SKM-1 (cell line): Measurements from ENCODE around the gene OMP.
A peak's percentile ranks its signal among the peaks of the same experiment; 100 is the strongest.
"Not testable (repeated sequence)": the region's sequence is repeated elsewhere in the genome, so short reads cannot be mapped to it uniquely, and the experiment has no call there.

Source experiments
- DNase-seq: peaks from one replicate; lab custom pipeline; 2025; ENCODE audit not compliant: unreplicated experiment; lab: John Stamatoyannopoulos, UW

Gene OMP

DNA sequence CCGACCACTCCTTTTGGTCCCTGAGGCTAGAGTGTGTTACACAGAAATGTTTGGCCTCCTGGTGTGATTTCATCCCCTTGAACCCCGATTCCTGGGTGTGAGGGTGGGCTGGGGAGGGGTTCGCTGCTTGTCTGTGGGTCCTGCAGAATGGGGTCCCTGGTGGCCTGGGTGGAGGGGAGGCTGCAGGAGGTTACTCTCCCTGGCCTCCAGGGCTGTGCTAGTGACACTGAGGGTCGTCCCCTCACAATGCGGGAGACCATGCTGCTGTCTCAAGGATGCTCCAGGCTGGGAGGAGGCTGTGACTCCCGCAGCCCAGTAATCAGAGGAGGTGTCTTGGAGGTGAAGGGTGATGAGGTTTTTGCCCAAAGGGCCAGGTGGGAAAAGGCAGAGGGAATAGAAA lies 17.0 kb upstream of the OMP start:
- DNase-seq: no peak

DNA sequence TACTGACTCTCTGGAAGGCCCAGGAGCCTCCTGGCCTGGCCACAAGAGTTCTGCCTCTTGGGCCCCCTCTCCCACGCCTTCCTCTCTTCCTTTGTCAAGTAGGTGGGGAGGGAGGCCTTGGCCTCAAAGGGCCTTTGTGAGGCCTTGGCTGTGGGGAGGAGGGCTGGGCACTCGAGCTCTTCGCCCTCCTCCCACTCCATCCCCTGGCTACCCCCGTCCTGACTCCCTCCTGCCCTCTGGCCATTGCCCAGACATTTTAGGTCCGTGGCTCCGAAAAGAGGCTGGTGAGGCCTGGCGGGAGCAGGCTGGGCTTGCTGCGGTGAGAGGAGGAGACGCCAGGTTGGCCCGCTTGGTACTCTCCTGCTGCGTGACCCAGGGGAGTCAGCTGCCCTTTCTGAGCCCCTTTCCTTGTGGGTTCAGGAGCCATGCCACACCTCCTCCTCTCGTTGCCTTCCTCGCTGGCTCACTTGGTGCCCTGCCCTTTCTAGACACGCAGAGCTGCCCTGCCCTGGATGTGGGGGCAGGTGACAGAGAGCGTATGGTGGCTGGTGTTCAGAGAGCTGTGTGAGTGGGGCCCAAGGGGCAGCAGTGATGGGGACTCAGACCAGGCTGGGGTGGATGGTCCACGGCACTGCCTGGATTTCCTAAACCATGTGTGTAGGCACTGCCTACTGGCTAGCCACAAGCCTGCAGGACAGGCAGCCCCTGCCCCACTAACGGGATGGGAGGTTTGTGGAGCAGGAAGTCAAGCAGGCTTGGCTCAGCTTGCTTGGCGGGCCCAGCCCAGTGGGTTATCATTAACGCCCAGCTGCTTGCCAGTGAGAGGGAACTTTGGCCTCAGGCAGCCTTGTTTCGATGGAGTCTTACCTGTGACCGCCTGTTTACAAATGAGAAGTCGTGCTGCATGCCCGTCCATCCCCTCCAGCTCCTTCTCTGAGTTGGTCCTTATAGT lies 15.8 kb upstream of the OMP start:
- no peak for DNase-seq

- no peak for DNase-seq
Observed at GRCh38 chr11:77087723-77088225, 14.9 kb upstream of the OMP start.

- no peak for DNase-seq
Observed at GRCh38 chr11:77088236-77089003, 14.2 kb upstream of the OMP start.

GRCh38 chr11:77089004-77089545 lies 13.6 kb upstream of the OMP start:
- DNase-seq: no peak

- no peak for DNase-seq
Observed at GRCh38 chr11:77090046-77090372, 12.6 kb upstream of the OMP start.

DNA sequence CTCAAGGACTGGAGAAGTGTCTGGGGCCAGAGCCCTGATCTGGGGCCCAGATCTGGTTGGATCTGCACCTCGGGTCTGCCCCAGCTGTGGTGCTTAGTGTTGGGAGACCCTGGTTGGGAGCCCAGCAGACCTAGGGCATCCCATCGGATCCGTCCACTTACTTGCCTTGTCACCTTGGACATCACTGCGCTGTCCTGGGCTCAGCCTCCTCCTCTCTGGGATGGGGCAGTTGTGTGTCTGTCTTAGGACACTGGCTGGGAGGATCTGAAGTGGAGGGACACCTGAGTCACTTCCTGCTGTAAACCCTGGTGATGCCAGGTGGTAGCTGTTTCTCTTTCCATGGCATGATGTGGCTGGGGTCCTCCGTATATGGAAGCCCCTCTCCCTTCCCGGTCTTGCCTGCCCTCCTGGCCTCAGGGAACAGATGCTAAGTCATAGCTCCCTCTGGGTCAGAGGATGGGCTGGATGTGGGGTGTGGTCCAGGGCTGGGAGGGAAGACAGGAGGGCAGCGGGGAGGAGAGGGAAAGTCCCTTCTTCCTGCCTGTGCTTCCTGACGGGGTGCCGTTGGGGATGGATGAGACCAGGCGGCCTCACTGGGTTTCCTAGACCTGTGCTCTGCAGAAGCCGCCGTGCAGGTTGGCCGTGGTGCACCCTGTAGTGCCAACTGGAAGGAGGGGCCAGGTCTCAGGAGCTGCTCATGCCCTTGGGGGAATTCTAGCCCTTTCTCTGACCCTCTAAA lies 12.1 kb upstream of the OMP start:
- no peak for DNase-seq

DNA sequence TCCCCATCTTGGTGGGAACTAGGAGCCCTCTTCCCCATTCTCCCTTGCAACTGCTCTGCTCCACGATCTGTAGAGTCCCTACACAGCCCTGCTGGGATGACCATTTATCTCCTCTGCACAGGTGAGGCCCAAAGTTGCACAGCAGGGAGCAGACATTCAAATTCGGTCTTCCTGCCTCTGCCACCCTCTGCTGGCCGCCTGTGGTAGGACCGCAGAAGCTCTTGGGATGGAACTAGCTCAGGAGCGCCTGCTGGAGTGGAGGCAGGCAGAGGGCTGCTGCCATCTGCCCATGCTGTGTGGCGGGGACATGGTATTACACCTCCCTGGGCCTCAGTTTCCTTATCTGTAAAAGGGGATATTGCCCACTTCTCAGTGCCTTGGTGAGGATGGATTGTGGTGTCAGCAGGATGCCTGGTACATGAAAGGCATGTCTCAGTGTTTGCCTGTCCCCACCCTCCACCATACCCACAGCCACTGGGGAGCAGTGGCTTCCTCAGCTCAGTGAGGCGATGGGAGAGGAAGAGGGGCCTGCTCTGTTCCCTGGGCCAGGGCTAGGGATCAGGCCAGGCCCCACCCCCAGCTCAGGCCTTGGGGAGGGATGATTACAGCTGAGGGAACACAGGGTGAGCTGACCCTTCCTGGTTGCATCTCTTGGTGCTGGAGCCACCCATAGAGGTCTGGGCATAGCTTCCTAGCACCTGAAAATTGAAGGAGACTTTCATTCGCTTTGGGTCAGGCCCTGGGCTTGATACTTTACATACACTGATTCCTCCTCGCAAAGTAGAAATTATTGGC lies 11.3 kb upstream of the OMP start:
- DNase-seq: peak; percentile 56

DNA sequence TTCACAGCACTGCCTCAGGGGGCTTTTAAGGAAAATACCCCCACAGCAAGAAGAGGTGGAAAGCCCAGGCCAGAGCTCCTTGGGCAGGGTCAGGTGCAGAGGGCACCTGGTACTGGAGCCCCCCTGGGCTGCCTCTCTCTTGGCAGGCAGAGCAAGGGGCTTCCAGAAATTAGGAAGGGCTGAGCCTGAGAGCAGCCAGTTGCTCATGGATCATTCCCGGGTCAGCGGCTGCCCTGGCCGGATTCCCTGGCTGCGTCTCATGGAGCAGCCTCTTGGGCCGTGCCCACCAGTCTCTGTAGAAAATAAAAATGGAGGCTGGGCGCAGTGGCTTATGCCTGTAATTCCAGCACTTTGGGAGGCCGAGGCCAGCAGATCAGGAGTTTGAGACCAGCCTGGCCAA lies 10.3 kb upstream of the OMP start:
- no peak for DNase-seq

GRCh38 chr11:77093056-77093891 lies 9.4 kb upstream of the OMP start:
- no peak for DNase-seq

- DNase-seq: no peak
Observed at GRCh38 chr11:77093987-77094840, 8.4 kb upstream of the OMP start.

DNA sequence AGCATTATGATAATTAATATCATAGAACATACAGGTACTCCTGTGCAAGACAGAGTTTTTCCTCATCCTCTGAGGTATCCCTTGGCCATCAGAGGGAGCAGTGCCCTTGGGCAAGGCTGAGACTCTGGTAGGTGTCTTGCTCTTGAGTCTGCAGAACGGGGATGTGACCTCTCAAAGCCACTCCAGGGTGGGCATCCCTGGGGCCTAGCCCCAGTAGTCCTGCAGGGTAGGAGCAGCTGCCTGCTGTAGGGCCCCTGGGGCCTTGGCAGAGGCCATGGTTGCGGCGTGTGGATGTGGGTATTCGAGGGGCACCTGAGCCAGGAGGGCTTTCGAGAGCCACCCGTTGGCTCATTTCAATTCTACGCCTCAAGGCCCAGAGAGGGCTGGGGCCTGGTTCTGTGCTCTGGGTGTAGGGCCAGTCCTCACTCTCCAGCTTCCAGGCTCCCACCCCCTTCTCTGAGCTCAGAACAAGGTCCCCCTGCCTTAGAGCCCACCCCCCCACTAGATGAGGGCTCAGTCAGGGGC lies 7.7 kb upstream of the OMP start:
- DNase-seq: no peak

DNA sequence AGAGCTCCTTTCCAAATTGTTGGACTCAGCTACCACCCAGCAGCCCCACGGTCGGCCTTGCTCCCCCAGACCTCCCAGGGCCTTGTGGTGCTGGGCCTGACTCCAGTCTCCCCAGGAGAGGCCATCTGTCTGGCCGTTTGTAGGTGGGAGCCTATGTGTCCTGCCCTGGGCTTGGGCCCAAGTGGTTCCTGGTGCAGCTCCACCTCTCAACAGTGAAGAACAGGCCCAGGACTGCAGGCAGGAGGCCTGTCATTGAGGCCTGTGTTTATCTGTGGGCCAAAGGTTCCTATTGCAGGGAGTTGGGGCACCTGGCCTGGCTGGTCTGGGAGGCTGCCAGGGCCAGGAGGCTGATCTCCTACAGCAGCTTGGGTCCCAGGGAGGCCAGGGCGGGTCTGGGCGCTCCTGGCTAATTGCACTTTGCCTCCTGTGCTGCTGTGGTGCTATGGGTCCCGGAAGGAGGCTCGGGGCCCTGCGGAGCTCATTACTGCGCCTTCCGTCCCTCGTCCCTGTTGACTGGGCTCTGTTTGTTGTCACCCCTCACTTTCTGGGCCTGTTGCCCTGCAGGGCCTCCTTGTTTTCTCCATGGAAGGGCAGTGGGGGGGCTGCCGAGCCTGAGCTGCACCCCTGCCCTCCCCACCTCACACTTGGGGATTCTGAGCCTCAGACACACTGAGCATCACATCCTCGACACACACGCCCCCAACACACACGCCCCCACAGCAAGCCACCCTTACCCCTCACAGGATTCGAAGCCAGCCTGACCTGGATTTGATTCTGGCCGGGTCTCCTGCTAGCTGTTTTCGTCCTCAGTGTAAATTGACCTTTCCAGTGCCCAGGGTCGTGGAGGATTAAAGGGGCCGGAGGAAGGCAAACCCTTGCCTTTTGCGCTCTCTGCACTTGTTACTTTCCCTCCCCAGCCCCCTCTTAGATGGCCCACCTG lies 6.8 kb upstream of the OMP start:
- DNase-seq: no peak

GRCh38 chr11:77096591-77097019 lies 6.0 kb upstream of the OMP start:
- no peak for DNase-seq

GRCh38 chr11:77097180-77097579 lies 5.5 kb upstream of the OMP start:
- not testable (repeated sequence) for DNase-seq

DNA sequence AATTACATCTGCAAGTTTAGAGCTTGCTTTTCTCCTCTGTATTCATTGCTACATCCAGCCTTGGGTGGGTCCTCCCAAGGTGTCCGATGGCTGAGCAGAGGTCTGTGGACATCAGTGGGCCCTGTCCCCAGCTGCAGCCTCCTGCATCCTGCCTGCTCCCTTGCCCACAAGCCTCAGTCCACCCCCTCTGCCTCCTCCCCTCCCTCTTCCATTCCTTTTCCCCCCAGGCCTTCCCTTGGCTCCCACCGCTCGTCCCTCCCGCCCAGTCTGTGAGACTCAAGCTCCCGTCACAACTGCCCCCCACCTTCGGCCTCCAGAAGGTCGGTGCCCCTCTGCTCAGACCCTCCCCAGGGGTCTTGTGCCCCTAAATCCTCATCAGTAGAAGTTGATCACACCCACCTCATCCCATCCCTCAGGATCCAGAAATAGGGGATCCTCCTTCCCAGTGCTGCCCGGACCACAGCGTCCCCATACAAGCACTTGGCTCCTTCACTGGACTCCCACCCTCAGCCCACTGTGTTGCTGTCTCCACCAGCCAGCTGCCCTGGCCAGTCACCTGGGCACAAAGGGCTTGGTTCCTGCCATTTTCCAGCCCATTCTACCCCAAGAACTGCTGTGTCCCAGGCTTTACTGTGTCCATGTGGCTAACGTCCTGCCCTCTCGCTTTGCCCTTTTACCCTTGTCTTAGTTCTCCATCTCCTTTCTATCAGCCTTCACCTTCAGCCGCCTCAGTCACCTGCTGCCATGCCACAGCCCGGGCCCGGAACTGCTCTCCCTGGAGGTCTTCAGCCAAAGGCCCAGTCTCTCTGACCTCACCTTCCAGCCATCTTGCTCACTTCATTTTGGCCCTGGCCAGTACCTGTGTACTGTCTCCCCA lies 2.2 kb upstream of the OMP start:
- no peak for DNase-seq
